Large intestine (tissue), 3 donors: ENCODE data around the gene TCF7L2. TPM values are rescaled to one million over a fixed set of nuclear protein-coding genes. Genes with fewer than 3 reads are reported as not detected.
A peak's percentile ranks its signal among the peaks of the same experiment; 100 is the strongest.

Source experiments
- DNase-seq, 2 donors: peaks; one replicate each; pipeline versions ENCODE4 v3.0.0 to v3.0.0-alpha.2; 2013
- H3K27ac ChIP-seq: one replicate; pipeline ENCODE4 v1.5.1; 2013; ENCODE audit warnings: low read length
- H3K27me3 ChIP-seq: 2 replicates; pipeline ENCODE4 v1.6.1; 2013; ENCODE audit warnings: low read length; ENCODE audit not compliant: control insufficient read depth, insufficient read depth
- H3K36me3 ChIP-seq: 2 replicates; pipeline ENCODE4 v1.6.1; 2013; ENCODE audit warnings: low read length; ENCODE audit not compliant: control insufficient read depth, insufficient read depth
- H3K4me1 ChIP-seq: one replicate; pipeline ENCODE4 v1.6.1; 2013; ENCODE audit warnings: low read length; ENCODE audit not compliant: control insufficient read depth, insufficient read depth
- H3K4me3 ChIP-seq: one replicate; pipeline ENCODE4 v1.5.1; 2013; ENCODE audit warnings: low read length
- H3K9me3 ChIP-seq: one replicate; pipeline ENCODE4 v1.6.1; 2013; ENCODE audit warnings: mild to moderate bottlenecking, low read depth, low read length, moderate library complexity; ENCODE audit not compliant: control insufficient read depth
- WGBS: methylation state at CpG from one replicate; pipeline ENCODE4 v1.1.5; 2013; ENCODE audit warnings: low lambda C conversion rate; ENCODE audit not compliant: insufficient coverage; 5-methylcytosine and 5-hydroxymethylcytosine counted together
- polyA plus RNA-seq: library from polyadenylated mRNA; unstranded; fragments of 120-200 nt; gene quantifications from one replicate; pipeline ENCODE4 v1.2.1, GENCODE V29; 2013

TCF7L2 gene
- polyA plus RNA-seq, 1 donor = 48.2 TPM

GRCh38 chr10:113153493-113154102 is 203.6 kb downstream of the TCF7L2 start:
- DNase-seq = no peak
- Histone ChIP-seq H3K4me3 (no peak overlapping the region), H3K27ac (no peak overlapping the region), H3K9me3 (peaks cover 3% of the 10 kb centered on the region), H3K27me3 (no peaks in the 10 kb centered on the region), H3K36me3 (peaks cover 86% of the 10 kb centered on the region), H3K4me1 (no peaks in the 10 kb centered on the region)
- WGBS = no CpG with 5 or more reads among the region's 17 CpGs

GRCh38 chr10:113157441-113157840 is 207.4 kb downstream of the TCF7L2 start:
- peaks cover 85% of the 10 kb centered on the region for H3K36me3 ChIP-seq

DNA sequence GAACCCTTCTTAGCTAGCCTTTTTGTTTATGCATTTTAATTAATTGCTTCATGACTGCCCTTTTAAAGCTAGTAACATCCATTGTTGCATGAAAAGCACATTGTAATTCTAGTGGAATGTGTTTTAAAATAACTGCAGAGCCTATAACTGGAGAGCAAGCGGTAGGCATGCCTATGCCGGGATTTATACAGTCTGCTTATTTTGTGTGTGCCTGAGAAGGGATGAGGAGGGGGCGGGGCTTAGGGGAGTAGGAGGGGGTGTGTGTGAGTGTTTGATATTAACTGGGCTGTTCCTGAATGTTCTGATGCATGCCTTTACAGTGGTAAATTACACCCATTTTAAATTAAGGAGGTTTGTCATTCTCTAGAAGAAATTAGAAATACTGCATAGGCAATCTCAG is 208.1 kb downstream of the TCF7L2 start:
- H3K36me3 ChIP-seq = peaks cover 80% of the 10 kb centered on the region
- no CpG with 5 or more reads among the region's 3 CpGs for WGBS
- no peaks in the 10 kb centered on the region for H3K27me3 ChIP-seq
- peaks cover 3% of the 10 kb centered on the region for H3K9me3 ChIP-seq
- H3K4me3 ChIP-seq = no peak overlapping the region
- H3K4me1 ChIP-seq = no peaks in the 10 kb centered on the region
- no peak overlapping the region for H3K27ac ChIP-seq
- no peak for DNase-seq

More at GRCh38 chr10:113157441-113157840, 207.4 kb downstream of the TCF7L2 start:
- H3K9me3 ChIP-seq = peaks cover 3% of the 10 kb centered on the region
- H3K27ac ChIP-seq = no peak overlapping the region
- H3K4me3 ChIP-seq = no peak overlapping the region
- WGBS = 100% methylated on average over 3 of the region's 7 CpGs
- H3K27me3 ChIP-seq = no peaks in the 10 kb centered on the region
- no peaks in the 10 kb centered on the region for H3K4me1 ChIP-seq
- no peak for DNase-seq

DNA sequence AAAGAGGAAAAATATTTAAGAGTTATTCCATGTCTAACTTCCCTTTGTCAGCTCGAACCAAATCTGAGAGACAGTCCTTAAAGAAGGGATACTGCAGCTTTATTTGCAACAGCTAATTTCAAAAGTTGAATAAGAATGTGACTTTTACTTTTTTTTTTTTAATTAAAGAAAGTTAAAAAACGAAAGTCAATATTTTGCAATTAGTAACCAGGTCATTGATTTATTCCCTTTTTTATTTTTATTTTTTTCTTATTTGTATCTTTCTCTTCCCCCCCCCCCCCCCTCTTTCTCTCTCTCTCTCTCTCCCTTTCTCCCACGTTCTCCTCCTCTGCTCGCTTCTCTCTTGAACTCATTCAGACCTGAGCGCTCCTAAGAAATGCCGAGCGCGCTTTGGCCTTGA is 209.5 kb downstream of the TCF7L2 start:
- no peaks in the 10 kb centered on the region for H3K9me3 ChIP-seq
- 100% methylated on average over 1 of the region's 8 CpGs for WGBS
- no peak overlapping the region for H3K27ac ChIP-seq
- H3K4me1 ChIP-seq = no peaks in the 10 kb centered on the region
- no peaks in the 10 kb centered on the region for H3K27me3 ChIP-seq
- H3K4me3 ChIP-seq = no peak overlapping the region
- peaks cover 72% of the 10 kb centered on the region for H3K36me3 ChIP-seq
- DNase-seq = no peak

DNA sequence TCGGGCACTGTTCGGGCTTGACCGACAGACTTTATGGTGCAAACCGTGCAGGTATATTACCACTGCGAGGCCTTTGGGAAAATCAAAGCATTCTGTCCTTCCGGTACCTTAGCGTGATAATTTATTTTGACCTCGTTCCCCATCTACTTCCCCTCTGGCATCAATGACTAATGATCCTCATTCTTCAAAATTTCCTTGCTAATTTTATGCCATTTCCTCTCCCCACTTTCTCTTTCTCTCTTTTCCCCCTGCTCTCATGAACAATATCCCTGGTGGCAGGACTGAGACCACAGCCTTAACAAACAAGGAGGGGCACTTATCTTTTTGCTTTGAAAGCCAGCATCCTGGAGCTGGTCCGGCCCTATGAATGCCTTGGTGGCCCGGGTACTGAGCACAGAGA is 210.6 kb downstream of the TCF7L2 start:
- Histone ChIP-seq H3K4me1 (no peaks in the 10 kb centered on the region), H3K4me3 (no peak overlapping the region), H3K9me3 (no peaks in the 10 kb centered on the region), H3K36me3 (peaks cover 71% of the 10 kb centered on the region), H3K27ac (no peak overlapping the region), H3K27me3 (no peaks in the 10 kb centered on the region)
- 96% methylated on average over 6 of the region's 10 CpGs for WGBS
- no peak for DNase-seq

- H3K36me3 ChIP-seq = peaks cover 70% of the 10 kb centered on the region
- no peaks in the 10 kb centered on the region for H3K9me3 ChIP-seq
- H3K4me1 ChIP-seq = no peaks in the 10 kb centered on the region
- H3K27me3 ChIP-seq = no peaks in the 10 kb centered on the region
- no peak overlapping the region for H3K27ac ChIP-seq
- no peak overlapping the region for H3K4me3 ChIP-seq
- no peak for DNase-seq
- WGBS = no CpG with 5 or more reads among the region's 6 CpGs
These were observed 211.0 kb downstream of the TCF7L2 start for GRCh38 chr10:113161066-113161465.

DNA sequence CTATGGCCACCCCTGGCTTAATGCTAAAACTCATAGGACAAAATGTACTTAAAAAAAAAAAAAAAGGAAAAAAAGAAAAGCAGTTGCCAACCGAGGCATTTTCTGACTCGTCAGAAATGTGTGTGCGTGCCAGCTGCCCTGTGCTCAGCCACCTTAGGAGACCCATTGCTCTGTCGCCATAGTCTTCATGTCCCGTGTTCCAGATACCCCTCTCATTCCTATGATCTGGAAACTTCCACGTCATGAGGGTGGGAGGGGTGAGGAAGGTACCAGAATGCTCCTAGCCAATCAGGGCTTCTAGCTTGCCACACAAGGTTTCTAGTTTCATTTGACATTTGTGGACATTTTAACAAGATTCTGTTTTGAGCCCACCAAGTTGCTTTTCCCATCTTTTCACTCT is 212.9 kb downstream of the TCF7L2 start:
- no peak for DNase-seq
- H3K4me1 ChIP-seq = no peaks in the 10 kb centered on the region
- no peaks in the 10 kb centered on the region for H3K27me3 ChIP-seq
- no peaks in the 10 kb centered on the region for H3K9me3 ChIP-seq
- no CpG with 5 or more reads among the region's 6 CpGs for WGBS
- no peak overlapping the region for H3K27ac ChIP-seq
- H3K36me3 ChIP-seq = peaks cover 60% of the 10 kb centered on the region
- H3K4me3 ChIP-seq = no peak overlapping the region

DNA sequence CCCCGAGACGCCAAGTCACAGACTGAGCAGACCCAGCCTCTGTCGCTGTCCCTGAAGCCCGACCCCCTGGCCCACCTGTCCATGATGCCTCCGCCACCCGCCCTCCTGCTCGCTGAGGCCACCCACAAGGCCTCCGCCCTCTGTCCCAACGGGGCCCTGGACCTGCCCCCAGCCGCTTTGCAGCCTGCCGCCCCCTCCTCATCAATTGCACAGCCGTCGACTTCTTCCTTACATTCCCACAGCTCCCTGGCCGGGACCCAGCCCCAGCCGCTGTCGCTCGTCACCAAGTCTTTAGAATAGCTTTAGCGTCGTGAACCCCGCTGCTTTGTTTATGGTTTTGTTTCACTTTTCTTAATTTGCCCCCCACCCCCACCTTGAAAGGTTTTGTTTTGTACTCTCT is 215.6 kb downstream of the TCF7L2 start:
- Histone ChIP-seq H3K9me3 (no peaks in the 10 kb centered on the region), H3K4me3 (no peak overlapping the region), H3K27me3 (no peaks in the 10 kb centered on the region), H3K36me3 (peaks cover 52% of the 10 kb centered on the region), H3K4me1 (no peaks in the 10 kb centered on the region), H3K27ac (no peak overlapping the region)
- 87% methylated on average over 3 of the region's 20 CpGs for WGBS
- DNase-seq = no peak

GRCh38 chr10:113167702-113168101 is 217.7 kb downstream of the TCF7L2 start:
- WGBS = no CpG with 5 or more reads among the region's 5 CpGs
- Histone ChIP-seq H3K27ac (no peak overlapping the region), H3K27me3 (no peaks in the 10 kb centered on the region), H3K9me3 (no peaks in the 10 kb centered on the region), H3K4me1 (no peaks in the 10 kb centered on the region), H3K36me3 (peaks cover 37% of the 10 kb centered on the region), H3K4me3 (no peak overlapping the region)
- no peak for DNase-seq

GRCh38 chr10:113168584-113168983 is 218.5 kb downstream of the TCF7L2 start:
- Histone ChIP-seq H3K9me3 (no peaks in the 10 kb centered on the region), H3K4me1 (no peaks in the 10 kb centered on the region), H3K27ac (no peak overlapping the region), H3K36me3 (peaks cover 32% of the 10 kb centered on the region), H3K27me3 (no peaks in the 10 kb centered on the region), H3K4me3 (no peak overlapping the region)
- DNase-seq = no peak
- WGBS = 59% methylated on average over 2 of the region's 6 CpGs

DNA sequence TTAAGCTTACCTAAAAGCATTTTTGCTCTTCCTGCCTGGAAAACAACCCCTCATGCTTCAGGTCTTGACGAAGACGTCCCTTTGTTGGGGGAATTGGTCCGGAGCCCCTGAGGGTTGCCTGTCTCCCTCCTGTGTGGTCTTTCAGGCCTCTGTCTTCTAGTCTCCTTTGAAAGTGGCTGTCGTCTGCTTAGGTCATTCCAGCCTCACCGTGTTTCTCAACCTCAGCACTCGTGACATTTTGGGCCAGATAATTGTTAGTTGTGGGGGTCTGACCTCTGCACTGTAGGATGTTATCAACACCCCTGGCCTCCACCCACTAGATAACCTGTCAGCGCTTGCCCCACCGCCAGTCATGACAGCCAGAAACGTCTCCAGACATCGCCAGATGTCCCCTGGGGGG is 219.1 kb downstream of the TCF7L2 start:
- H3K36me3 ChIP-seq = peaks cover 30% of the 10 kb centered on the region
- peak in 1 of 2 donors; percentile 18 for DNase-seq
- no peaks in the 10 kb centered on the region for H3K4me1 ChIP-seq
- 80% methylated on average over 2 of the region's 10 CpGs for WGBS
- no peak overlapping the region for H3K27ac ChIP-seq
- H3K27me3 ChIP-seq = no peaks in the 10 kb centered on the region
- H3K9me3 ChIP-seq = no peaks in the 10 kb centered on the region
- no peak overlapping the region for H3K4me3 ChIP-seq
